HEK293T (cell line): ENCODE measurements around the gene XAGE2.

Experiments
- BHLHE40 ChIP-seq: fragments of 450-650 bp; IDR thresholded peaks from 2 replicates; pipeline ENCODE4 v1.6.1; 2016; ENCODE audit warnings: mild to moderate bottlenecking, moderate library complexity, borderline replicate concordance
- ELF4 ChIP-seq: fragments of 450-650 bp; IDR thresholded peaks from 2 replicates; pipeline ENCODE4 v1.6.1; 2017; ENCODE audit warnings: antibody characterized with exemption
- FOXA1 ChIP-seq: fragments of 450-650 bp; IDR thresholded peaks from 2 replicates; pipeline ENCODE4 v1.6.1; 2016; ENCODE audit warnings: mild to moderate bottlenecking
- NFRKB ChIP-seq: fragments of 450-650 bp; IDR thresholded peaks from 2 replicates; pipeline ENCODE4 v1.6.1; 2016; ENCODE audit warnings: mild to moderate bottlenecking, moderate library complexity
- PKNOX1 ChIP-seq: fragments of 450-650 bp; IDR thresholded peaks from 2 replicates; pipeline ENCODE4 v1.6.1; 2016
- SP1 ChIP-seq: fragments of 450-650 bp; IDR thresholded peaks from 2 replicates; pipeline ENCODE4 v1.6.1; 2017
- TARDBP ChIP-seq: fragments of 450-650 bp; IDR thresholded peaks from 2 replicates; pipeline ENCODE4 v1.6.1; 2016

GRCh38 chrX:52341493-52341892, 27.3 kb upstream of the XAGE2 start:
- TF ChIP-seq BHLHE40 (no peak), ELF4 (no peak), NFRKB (no peak), SP1 (no peak), PKNOX1 (no peak), TARDBP (no peak), FOXA1 (no peak)
